Sigmoid colon (tissue), 7 donors: ENCODE results near the gene ELOVL5. TPM values are rescaled to one million over a fixed set of nuclear protein-coding genes. Genes with fewer than 3 reads are reported as not detected.

Source experiments
- DNase-seq: peaks from one replicate; pipeline ENCODE4 v3.0.0-alpha.2; 2019
- H3K27ac ChIP-seq, 4 donors: fragments of 200-600 bp; sonication (generic); one replicate each; pipeline ENCODE4 v1.5.1; 2016 to 2019; ENCODE audit warnings: mild to moderate bottlenecking in 1 of 4
- H3K27me3 ChIP-seq, 3 donors: fragments of 200-600 bp; sonication (generic); one replicate each; pipeline ENCODE4 v1.5.1; 2019; ENCODE audit warnings: mild to moderate bottlenecking in 1 of 3
- H3K36me3 ChIP-seq, 4 donors: fragments of 200-600 bp; sonication (generic); one replicate each; pipeline ENCODE4 v1.5.1; 2016 to 2019
- H3K4me1 ChIP-seq, 4 donors: fragments of 200-600 bp; sonication (generic); one replicate each; pipeline ENCODE4 v1.5.1; 2017 to 2019
- H3K4me3 ChIP-seq, 4 donors: fragments of 200-600 bp; sonication (generic); one replicate each; pipeline ENCODE4 v1.5.1; 2017 to 2019; ENCODE audit warnings: mild to moderate bottlenecking in 2 of 4, moderate library complexity in 1 of 4
- H3K9me3 ChIP-seq, 4 donors: fragments of 200-600 bp in 3 of 4; sonication (generic) in 3 of 4; one replicate each; pipeline versions ENCODE4 v1.5.1 to v1.6.1; 2013 to 2019
- EP300 ChIP-seq, 4 donors: sonication (generic); formaldehyde crosslinking; IDR thresholded peaks; one replicate each; pipeline ENCODE4 v1.6.1; 2017; ENCODE audit warnings: antibody characterized with exemption in 4 of 4
- POLR2A ChIP-seq, 2 donors: fragments of 450-650 bp; IDR thresholded peaks; one replicate each; pipeline ENCODE4 v1.6.1; 2016; ENCODE audit warnings: antibody characterized with exemption in 2 of 2, mild to moderate bottlenecking in 2 of 2, moderate library complexity in 2 of 2
- POLR2AphosphoS5 ChIP-seq, 4 donors: sonication (generic); formaldehyde crosslinking; IDR thresholded peaks; one replicate each; pipeline ENCODE4 v1.6.1; 2017; ENCODE audit warnings: antibody characterized with exemption in 4 of 4
- WGBS, 2 donors: extraction: QIAGEN DNeasy Blood & Tissue Kit; methylation state at CpG; one replicate each; pipeline ENCODE4 v1.1.7; 2013; 5-methylcytosine and 5-hydroxymethylcytosine counted together
- intact Hi-C: fragments of 100-400 bp; cut with DNase I; formaldehyde crosslinking; loops from one replicate; pipeline ENCODE4 v1.15.1; 2023
- polyA plus RNA-seq, 3 donors: library from polyadenylated mRNA; stranded (reverse); fragments of 200-250 nt; gene quantifications; one replicate each; pipeline ENCODE4 v1.2.3, GENCODE V29; 2013
- total RNA-seq, 4 donors: library from RNA; depleted of rRNA; stranded (reverse); fragments of >200 nt; gene quantifications; one replicate each; pipeline ENCODE4 v1.1.0, GENCODE V29; 2016
- TF ChIP-seq, protein P1 (sequence below), 4 experiments: fragments of 450-650 bp in 3 of 4; fragments of 200-600 bp in 1 of 4; IDR thresholded peaks; one replicate each; pipeline ENCODE4 v1.5.1; 2016 to 2019; ENCODE audit warnings: antibody characterized with exemption in 4 of 4, mild to moderate bottlenecking in 3 of 4, moderate library complexity in 2 of 4
- donor health status: healthy with polysubstance abuse.
- donor health status: Bipolar disorder and iron deficiency.
- donor health status: healthy.

The ELOVL5 gene
- total and polyA plus RNA-seq, 7 donors: 7.2 to 73.8 (median 54.3) TPM

DNA sequence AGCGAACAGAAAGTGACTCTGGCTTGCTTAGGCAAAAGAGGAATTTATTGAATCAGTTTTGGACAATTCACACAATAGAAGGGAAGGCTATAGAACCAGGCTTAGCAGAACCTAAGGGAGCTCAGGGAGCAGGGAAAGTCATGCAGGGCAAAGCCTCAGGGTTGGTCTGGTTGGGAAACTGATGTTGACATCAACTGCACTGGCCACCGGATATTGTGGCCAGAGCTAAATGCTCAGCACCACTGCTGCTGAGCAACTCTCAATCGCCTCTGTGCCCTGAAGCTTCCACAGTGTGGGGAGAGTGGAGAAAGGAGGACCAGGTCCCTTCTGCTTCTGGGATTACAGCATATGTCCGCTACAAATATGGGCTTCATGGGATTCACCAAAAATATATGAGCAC, 106.8 kb downstream of the ELOVL5 start:
- H3K9me3 ChIP-seq: no peaks in the 10 kb centered on the region
- intact Hi-C loops: no loop called here
- H3K4me3 ChIP-seq: no peak overlapping the region
- no peaks in the 10 kb centered on the region for H3K4me1 ChIP-seq
- DNase-seq: no peak
- 86 to 87% methylated on average over 4 of the region's 4 CpGs for WGBS, 2 donors
- no peak overlapping the region for H3K27ac ChIP-seq
- no peaks in the 10 kb centered on the region for H3K27me3 ChIP-seq
- H3K36me3 ChIP-seq: no peaks in the 10 kb centered on the region
- TF ChIP-seq, protein P1, sequence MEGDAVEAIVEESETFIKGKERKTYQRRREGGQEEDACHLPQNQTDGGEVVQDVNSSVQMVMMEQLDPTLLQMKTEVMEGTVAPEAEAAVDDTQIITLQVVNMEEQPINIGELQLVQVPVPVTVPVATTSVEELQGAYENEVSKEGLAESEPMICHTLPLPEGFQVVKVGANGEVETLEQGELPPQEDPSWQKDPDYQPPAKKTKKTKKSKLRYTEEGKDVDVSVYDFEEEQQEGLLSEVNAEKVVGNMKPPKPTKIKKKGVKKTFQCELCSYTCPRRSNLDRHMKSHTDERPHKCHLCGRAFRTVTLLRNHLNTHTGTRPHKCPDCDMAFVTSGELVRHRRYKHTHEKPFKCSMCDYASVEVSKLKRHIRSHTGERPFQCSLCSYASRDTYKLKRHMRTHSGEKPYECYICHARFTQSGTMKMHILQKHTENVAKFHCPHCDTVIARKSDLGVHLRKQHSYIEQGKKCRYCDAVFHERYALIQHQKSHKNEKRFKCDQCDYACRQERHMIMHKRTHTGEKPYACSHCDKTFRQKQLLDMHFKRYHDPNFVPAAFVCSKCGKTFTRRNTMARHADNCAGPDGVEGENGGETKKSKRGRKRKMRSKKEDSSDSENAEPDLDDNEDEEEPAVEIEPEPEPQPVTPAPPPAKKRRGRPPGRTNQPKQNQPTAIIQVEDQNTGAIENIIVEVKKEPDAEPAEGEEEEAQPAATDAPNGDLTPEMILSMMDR (IDR thresholded peaks at IDR 0.05): no peak
- no peak for TF ChIP-seq POLR2AphosphoS5 (IDR thresholded peaks at IDR 0.05)
- TF ChIP-seq EP300 (IDR thresholded peaks at IDR 0.05): no peak
- no peak for TF ChIP-seq POLR2A (IDR thresholded peaks at IDR 0.05)

DNA sequence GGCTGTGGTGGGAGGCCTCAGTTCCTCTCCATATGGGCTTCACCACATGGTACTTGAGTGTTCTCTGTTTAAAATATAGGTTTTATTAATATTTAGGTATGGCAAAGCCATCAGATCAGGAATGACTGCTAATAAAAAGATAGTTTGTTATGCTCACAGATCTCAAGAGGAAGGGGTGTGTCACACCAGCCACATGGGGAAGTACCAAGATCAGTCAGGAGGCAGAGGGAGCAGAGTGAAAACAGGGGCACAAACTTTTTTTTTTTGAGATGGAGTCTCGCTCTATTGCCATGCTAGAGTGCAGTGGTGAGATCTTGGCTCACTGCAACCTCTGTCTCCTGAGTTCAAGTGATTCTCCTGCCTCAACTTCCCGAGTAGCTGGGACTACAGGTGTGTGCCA, 108.0 kb downstream of the ELOVL5 start:
- WGBS, 2 donors: 74 to 89% methylated on average over 2 of the region's 2 CpGs
- no peak for DNase-seq

DNA sequence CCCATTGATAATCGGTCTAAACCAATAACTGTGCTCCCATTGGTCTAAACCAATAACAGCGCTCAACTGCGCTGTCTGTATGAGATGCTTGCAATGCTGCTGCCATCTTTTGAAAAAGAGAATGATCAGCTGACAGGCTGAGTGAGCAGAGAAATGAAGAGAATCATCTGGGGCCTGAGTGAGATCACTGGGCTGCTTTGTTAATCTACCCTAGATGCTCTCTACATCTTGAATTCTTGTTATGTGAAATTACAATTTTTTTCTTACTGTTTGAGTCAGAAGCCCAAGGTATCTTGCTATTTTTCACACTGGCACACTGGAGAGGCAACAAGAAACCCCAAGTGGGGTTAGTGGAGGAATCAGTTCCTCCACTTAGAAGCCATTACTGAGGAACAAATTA, 108.6 kb downstream of the ELOVL5 start:
- no peak overlapping the region for H3K27ac ChIP-seq
- TF ChIP-seq POLR2AphosphoS5 (IDR thresholded peaks at IDR 0.05): no peak
- TF ChIP-seq, protein P1 (IDR thresholded peaks at IDR 0.05): no peak
- no peak for TF ChIP-seq EP300 (IDR thresholded peaks at IDR 0.05)
- TF ChIP-seq POLR2A (IDR thresholded peaks at IDR 0.05): no peak
- H3K4me3 ChIP-seq: no peak overlapping the region
- no peaks in the 10 kb centered on the region for H3K27me3 ChIP-seq
- no peak for DNase-seq
- intact Hi-C loops: no loop called here
- 97 to 98% methylated on average over 3 of the region's 3 CpGs for WGBS, 2 donors
- H3K9me3 ChIP-seq: no peaks in the 10 kb centered on the region
- H3K36me3 ChIP-seq: no peaks in the 10 kb centered on the region
- no peaks in the 10 kb centered on the region for H3K4me1 ChIP-seq

More for the DNA sequence above, 108.0 kb downstream of the ELOVL5 start:
- intact Hi-C loops: no loop called here
- TF ChIP-seq POLR2AphosphoS5 (IDR thresholded peaks at IDR 0.05) (no peak), POLR2A (IDR thresholded peaks at IDR 0.05) (no peak), EP300 (IDR thresholded peaks at IDR 0.05) (no peak)
- TF ChIP-seq, protein P1 (IDR thresholded peaks at IDR 0.05): no peak
- Histone ChIP-seq H3K4me1 (no peaks in the 10 kb centered on the region), H3K4me3 (no peak overlapping the region), H3K36me3 (no peaks in the 10 kb centered on the region), H3K9me3 (no peaks in the 10 kb centered on the region), H3K27me3 (no peaks in the 10 kb centered on the region), H3K27ac (no peak overlapping the region)

DNA sequence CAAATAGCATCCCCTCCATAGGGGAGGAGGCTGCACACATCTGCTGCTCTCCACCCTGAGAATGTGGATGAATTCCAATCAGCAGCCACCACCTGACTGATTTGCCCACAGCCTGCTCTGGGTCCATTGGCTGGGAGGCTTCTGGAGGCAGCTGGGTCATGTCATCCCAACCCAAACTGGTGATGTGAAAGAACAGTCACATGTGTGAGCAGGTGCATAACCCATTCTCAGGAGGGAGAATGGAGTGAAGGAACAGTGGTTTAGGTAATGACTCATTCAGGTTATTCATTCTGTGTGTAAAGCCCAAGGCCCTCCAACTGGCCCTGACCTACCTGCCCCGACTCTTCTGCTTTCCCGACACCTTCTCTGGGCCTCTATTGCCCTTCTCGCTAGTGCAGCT, 109.2 kb downstream of the ELOVL5 start:
- Histone ChIP-seq H3K27me3 (no peaks in the 10 kb centered on the region), H3K4me3 (no peak overlapping the region), H3K4me1 (no peaks in the 10 kb centered on the region), H3K9me3 (no peaks in the 10 kb centered on the region), H3K27ac (no peak overlapping the region), H3K36me3 (no peaks in the 10 kb centered on the region)
- TF ChIP-seq POLR2AphosphoS5 (IDR thresholded peaks at IDR 0.05) (no peak), EP300 (IDR thresholded peaks at IDR 0.05) (no peak), POLR2A (IDR thresholded peaks at IDR 0.05) (no peak)
- TF ChIP-seq, protein P1 (IDR thresholded peaks at IDR 0.05): no peak
- 90 to 94% methylated on average over 3 of the region's 3 CpGs for WGBS, 2 donors
- intact Hi-C loops: no loop called here
- DNase-seq: no peak

DNA sequence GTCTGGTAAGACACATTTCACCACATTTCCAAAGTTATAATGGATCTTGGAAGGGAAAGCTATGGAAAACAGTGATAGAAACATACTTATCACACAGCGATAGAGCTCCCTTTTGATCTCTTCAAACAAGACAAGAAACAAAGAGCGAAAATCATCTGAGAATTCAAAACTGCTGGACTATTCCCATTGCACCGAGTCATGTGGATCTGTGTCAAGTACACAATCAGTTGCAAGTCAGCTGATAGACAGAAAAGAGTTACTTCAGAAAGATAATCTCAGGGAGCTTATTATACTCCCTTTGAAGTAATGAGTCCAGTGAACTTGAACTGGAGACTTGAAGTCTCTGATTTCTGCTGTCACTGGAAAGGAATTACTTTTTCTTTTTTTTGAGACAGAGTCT, 110.4 kb downstream of the ELOVL5 start:
- DNase-seq: no peak
- Histone ChIP-seq H3K4me3 (no peak overlapping the region), H3K36me3 (no peaks in the 10 kb centered on the region), H3K9me3 (no peaks in the 10 kb centered on the region), H3K4me1 (no peaks in the 10 kb centered on the region), H3K27me3 (no peaks in the 10 kb centered on the region), H3K27ac (no peak overlapping the region)
- intact Hi-C loops: no loop called here
- WGBS, 2 donors: 91 to 92% methylated on average over 3 of the region's 3 CpGs
- TF ChIP-seq POLR2A (IDR thresholded peaks at IDR 0.05) (no peak), EP300 (IDR thresholded peaks at IDR 0.05) (no peak)
